NCI-H1417 (cell line): ENCODE data around the gene ANKS1A.
A peak's percentile ranks its signal among the peaks of the same experiment; 100 is the strongest.

Source experiments
- DNase-seq, 3 experiments: peaks; one replicate each; lab custom pipeline; 2025; lab: John Stamatoyannopoulos, UW

Gene ANKS1A

GRCh38 chr6:35069262-35069661 lies 180.2 kb downstream of the ANKS1A start:
- DNase-seq: no peak

DNA sequence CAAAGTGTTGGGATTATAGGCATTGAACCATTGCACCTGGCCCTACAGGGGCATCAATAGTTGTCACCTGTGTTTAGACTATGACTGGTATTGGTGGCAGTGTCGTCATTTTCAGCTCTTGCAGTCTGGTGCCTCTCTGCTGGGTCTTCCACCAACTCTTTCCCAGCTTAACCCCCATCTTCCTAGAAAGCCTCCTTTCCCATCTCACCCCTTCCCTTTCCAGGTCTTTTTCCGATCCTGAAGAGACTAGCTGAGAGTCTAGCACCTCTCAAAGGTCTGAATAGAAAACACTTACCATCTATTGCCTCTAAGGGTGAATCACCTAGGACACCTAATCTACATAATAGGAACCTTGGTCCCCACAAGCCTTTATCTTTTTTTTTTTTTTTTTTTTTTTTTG lies 181.1 kb downstream of the ANKS1A start:
- DNase-seq: no peak

GRCh38 chr6:35071347-35071994 lies 182.4 kb downstream of the ANKS1A start:
- DNase-seq: peak in 1 of 3 experiments; percentile 11

- DNase-seq: no peak
Observed at GRCh38 chr6:35072051-35072697, 183.1 kb downstream of the ANKS1A start.

DNA sequence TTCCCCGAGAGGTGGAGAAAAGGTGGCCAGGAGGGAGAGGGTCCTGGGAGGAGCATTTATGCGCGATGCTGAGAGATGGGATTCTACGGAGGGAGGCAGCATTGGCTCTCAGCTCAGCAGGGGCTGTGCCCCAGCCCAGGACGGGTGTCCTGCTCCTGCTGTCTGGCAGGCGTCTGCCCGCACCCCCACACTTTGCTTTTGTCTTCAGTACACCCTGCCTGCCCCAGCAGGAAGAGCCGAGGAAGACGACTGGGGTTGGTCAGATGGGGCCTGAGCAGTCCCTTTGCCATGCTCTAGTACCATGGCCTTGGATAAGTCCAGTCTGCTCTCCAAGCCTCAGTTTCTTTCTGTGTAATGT lies 183.6 kb downstream of the ANKS1A start:
- DNase-seq: no peak

DNA sequence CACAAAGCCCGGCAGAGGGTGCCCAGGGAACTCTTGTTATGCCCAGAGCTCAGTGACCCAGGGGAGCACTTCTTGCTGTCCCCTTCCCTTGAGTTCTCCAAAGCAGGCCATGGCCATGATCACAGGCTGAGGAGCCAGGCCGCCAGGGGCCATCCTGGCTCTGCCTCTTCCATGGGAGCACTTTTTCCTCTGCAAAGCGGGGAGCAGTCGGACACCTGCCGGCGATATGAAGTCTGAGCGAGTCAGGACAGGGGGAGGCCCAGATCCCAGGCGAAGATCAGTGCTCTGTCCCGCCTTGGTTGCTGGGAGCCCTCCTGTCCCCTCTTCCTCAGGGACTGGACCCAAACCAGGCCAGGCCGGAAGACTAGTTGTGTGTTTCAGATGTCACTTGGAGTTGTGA lies 184.2 kb downstream of the ANKS1A start:
- no peak for DNase-seq

DNA sequence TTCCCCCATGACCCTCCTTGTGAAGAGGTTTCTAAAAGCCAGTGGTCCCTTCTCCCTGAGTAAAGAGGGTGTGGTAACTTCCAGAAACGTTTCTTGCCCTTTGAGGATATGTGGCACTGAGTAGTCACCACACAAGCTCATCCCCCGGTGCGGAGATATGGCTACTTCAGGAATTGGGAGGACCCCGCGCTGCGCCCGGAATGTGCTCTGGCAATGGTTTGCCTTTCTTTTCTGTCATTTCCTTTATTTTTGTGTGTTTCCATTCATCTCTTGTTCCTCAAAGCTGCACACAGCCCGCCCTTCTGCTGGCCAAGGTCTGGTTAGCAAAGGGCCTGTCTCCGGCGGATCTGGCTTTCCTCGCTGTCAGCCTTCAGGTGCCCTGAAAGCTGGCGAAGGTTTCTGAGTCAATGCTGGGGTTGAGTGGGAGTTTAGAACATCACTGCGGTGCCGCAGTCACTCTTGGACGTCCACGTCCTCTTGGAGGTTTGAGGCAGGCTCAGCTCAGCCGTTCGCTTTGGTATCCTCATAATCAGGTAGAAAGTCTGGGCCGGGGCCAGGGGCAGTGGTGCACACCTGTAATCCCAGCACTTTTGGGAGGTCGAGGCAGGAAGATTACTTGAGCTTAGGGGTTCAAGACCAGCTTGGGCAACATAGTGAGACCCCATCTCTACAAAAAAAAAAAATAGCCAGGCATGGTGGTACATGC lies 184.9 kb downstream of the ANKS1A start:
- no peak for DNase-seq

DNA sequence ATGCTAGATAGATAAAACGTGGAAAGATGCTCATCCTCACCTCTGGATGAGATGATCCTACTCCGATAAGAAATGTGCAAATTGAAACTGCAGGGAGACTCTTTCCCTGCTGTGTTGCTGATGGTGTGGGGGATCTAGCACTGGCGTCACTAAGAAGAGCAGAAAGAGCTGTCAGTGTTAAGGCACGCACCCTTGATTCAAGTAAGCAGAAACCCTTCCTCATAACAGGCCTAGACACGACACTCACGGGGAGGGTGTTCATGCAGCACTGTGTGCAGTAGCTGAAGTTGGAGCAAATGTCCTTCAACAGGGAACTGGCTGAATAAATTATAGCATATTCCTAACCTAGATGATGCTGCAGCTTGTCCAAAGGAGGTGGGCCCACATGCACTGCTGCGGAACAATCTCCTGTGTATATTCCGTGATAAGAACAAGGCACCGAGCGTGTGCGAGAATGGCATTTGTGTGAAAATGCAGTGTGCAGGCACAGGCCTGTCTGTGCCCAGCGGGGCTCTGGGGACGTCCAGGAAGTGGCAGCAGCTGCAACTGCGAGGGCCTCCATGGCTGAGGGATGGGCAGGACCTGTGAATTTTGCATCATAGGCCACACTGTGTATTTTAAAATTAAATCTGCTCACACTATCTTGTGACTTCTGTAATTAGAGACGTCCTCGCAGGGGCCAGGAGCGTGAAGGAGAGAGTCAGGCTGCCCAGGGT lies 188.1 kb downstream of the ANKS1A start:
- peak; percentile 12 to 51 (median 21) for DNase-seq

- DNase-seq: no peak
Observed at GRCh38 chr6:35077713-35078105, 188.7 kb downstream of the ANKS1A start.

DNA sequence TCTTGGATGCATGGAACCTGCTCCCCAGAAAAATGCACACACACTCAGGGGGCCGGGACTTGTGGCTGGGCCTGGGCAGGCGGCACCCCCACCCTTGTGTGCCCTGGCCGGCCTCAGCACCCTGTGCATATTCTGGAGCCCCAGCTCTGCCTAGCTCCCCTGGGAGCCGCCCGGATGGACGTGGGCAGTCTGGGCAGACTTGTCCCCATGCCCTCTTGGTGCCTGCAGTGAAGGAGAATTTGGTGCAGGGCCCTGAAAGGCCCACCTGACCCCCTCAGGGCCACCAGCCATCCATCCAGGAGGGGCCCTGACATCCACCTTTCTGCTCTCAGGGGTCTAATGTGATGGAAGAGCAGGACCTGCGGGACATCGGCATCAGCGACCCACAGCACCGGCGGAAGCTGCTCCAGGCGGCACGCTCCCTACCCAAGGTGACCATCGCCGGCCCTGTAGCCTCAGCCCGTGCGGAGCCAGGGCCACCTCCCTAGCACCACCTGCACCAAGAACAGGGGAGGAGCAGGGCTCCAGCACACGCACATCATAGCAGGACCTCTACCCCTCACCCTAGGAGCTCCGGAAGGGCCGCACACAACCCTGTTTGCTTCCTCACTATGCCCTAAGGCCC lies 189.3 kb downstream of the ANKS1A start:
- no peak for DNase-seq

DNA sequence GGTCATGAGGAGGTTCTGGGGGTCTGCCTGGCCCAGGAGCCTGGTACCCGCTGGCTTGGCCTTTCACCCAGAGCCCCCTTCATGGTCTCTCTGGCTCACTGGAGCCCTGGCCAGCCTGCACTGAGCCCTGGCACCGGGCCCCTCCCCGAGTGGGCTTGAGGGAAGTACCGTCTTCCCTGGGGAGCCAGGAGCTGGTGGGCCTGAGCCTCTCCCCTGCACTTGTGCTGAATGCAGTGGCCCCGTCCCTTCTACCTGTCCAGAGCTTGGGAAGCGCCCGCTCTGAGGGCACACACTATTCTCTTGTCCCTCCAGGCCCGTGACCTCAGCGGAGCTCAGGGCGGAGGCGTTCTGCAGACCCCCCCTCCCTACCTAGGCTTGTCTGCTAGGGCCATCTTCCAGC lies 189.8 kb downstream of the ANKS1A start:
- no peak for DNase-seq

DNA sequence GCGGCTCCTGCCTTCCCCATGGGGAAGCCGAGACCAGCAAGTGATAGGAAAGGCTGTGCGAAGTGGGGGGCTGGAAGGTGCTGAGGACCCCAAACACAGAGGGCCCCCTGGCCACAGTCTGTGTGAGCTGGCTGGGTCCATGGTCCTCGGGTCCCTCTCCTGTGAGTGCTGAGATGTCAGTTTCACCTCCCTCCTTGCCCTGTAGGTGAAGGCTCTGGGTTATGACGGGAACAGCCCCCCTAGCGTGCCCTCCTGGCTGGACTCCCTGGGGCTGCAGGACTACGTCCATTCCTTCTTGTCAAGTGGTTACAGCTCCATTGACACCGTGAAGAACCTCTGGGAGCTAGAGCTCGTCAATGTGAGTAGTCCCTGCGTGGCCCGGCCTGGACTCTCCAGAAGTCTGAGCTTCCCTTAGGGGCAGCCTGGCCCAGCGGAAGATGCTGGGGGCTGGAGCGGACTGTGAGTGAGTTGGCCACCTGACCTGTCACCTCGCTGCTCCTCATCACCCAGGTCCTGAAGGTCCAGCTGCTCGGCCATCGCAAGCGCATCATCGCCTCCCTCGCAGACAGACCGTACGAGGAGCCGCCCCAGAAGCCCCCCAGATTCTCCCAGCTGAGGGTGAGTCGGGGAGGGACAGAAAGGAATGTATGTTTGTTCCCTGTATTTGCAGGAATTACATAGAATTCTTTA lies 190.4 kb downstream of the ANKS1A start:
- DNase-seq: no peak

GRCh38 chr6:35080016-35080680 lies 191.1 kb downstream of the ANKS1A start:
- DNase-seq: no peak

DNA sequence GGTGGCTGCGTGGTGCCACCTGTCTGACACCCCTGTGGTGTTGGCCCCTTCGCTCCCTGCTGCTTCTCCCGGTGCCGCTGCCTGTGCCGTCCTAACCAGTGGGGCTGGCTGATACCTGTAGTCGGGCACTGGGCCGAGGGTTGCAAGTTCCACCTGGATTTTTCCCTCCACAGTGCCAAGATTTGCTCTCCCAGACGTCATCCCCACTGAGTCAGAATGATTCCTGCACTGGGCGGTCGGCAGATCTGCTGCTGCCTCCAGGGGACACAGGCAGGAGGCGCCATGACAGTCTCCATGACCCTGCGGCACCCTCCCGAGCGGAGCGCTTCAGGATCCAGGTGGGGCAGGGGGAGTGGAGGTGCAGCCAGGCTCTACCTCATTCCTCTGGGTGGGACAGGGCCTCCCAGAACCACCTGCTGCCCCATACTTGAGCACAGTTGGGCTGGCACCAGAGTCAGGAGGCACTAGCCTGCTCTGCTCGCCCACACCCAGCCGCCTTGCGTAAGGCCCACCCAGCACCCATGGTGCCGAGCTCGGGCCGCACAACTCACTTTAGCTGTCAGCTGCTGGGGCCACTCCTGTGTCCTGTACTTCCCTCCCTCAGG lies 191.9 kb downstream of the ANKS1A start:
- DNase-seq: no peak

- no peak for DNase-seq
Observed at GRCh38 chr6:35081426-35081851, 192.4 kb downstream of the ANKS1A start.

GRCh38 chr6:35082046-35082732 lies 193.1 kb downstream of the ANKS1A start:
- no peak for DNase-seq

DNA sequence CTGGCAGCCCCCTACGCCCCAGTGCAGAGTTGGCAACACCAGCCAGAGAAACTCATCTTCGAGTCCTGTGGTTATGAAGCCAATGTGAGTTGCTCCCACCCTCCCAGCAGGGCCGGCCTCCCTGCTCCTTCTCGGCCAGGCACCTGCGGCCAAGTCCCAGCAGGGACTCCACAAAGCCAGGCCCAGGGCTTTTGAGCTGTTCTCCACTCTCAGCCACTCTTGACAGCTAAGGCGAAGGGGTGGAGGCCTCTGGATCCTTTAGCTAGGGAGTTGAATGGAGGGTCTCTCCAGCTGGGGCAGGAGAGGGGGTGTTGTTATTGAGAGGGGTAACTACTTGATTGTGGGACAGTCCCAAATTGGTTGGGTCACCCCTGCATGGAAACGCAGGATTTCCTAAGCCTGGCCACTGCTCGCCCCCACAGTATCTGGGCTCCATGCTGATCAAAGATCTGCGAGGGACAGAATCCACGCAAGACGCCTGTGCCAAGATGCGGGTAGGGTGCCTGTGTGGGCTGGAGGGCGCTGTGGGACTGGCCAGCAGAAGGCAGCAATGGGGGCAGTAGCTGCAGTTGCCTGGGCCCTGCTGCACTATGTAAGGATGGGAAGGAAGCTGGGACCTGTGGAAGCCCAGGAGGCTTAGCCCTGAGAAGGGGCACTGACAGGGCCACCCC lies 193.8 kb downstream of the ANKS1A start:
- no peak for DNase-seq

DNA sequence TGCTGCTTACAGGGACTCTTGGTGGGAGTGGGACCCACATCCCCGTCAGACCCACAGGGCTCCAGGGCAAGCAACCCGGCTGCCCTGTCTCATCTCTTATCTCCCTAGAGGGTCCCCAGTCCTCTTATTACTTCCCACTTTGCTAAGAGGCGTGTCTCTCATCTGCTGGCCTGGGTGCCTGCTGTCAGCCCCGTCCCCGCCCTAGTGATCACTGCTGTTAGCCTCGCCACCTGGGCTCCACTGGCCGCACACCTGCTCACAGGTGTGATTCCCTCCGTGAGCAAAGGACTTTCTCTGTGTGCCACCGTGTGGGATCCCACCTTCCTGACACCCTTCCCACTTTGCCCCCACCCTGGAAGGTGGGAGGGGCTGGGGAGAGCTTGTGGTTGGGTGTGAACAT lies 194.5 kb downstream of the ANKS1A start:
- DNase-seq: no peak

GRCh38 chr6:35084041-35084491 lies 195.0 kb downstream of the ANKS1A start:
- DNase-seq: no peak
